ENCODE data around the gene ANKRD9. TPM values are rescaled to one million over a fixed set of nuclear protein-coding genes. Genes with fewer than 3 reads are reported as not detected.
A peak's percentile ranks its signal among the peaks of the same experiment; 100 is the strongest.

ANKRD9 gene
- total and polyA plus RNA-seq, 2 donors (not counting 3 experiments of a cell fraction or from before 2014, with no cell fraction given): 21.0 to 24.6 TPM

DNA sequence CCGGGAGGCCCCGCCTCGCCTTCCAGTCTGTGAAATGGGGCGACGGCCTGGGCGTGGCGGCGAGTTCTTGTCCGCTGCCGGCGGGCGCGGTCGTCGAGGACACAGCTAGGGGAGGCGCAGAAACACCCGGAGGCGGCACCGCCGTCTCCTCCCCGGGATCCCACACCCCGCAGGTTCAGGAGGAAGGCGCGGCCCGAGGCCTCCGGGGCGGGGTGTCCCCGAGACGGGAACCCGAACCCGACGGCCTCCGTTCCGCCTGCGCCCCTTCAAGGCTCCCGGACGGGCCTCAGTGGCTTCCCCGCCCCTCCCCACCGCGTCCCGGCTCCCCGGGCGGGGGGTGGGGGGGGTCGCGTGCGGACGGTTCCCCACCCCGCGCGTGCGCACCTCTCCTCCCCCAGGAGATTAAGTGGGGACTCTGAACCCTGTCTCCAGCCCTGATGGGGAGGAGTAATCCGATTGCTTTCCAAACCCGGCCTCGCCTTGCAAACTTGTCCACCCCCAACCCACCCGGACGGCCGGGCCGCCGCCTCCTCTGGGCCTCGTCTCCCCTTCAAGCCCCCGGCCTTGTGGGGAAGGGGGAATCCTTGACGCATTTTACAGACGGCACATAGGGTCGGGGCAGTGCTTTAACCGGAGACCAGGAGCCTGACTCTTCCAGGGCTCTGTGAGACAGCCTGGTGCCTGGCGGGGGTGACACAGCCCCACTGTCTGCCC, 35.3 kb upstream of the ANKRD9 start:
- Histone ChIP-seq H3K27me3 (ENCODE audit: control insufficient read depth in 2 of 2, insufficient read depth in 2 of 2, low read length in 2 of 2) (peaks cover 21% of the 10 kb centered on the region in 2 experiments), H3K4me3 (replicated peaks in 1 of 3; ENCODE audit: insufficient read depth in 1 of 3, low read depth in 1 of 3, low read length in 3 of 3) (no peak overlapping the region), H3K36me3 (ENCODE audit: control insufficient read depth in 2 of 2, extremely low read depth in 1 of 2, insufficient read depth in 2 of 2, low read length in 2 of 2) (no peaks in the 10 kb centered on the region), H3K9ac (replicated peaks; ENCODE audit: extremely low read depth, insufficient read depth, low read length) (no peak overlapping the region), H3K79me2 (ENCODE audit: control insufficient read depth, insufficient read depth, low read length) (no peaks in the 10 kb centered on the region), H3K4me2 (ENCODE audit: insufficient read depth, low read length) (no peak overlapping the region), H3K9me3 (replicated peaks; ENCODE audit: control insufficient read depth, insufficient read depth, low read length) (no peaks in the 10 kb centered on the region), H2AFZ (ENCODE audit: low read depth, low read length) (no peak overlapping the region), H3K9me1 (replicated peaks; ENCODE audit: control insufficient read depth, extremely low read depth, insufficient read depth, low read length) (no peaks in the 10 kb centered on the region), H4K20me1 (replicated peaks; ENCODE audit: control insufficient read depth, extremely low read depth, insufficient read depth, low read length) (no peaks in the 10 kb centered on the region), H3K4me1 (ENCODE audit: control insufficient read depth, extremely low read depth, insufficient read depth, low read length) (no peaks in the 10 kb centered on the region), H3K27ac (ENCODE audit: insufficient read depth, low read depth, low read length) (no peak overlapping the region)
- TF ChIP-seq MAX (IDR thresholded peaks at IDR 0.05; ENCODE audit: insufficient read depth, insufficient read length) (no peak), EZH2 (IDR thresholded peaks at IDR 0.05; ENCODE audit: borderline replicate concordance, low read depth, low read length, severe bottlenecking) (peak; percentile 93)
- FAIRE-seq (no peak), DNase-seq (ENCODE audit: low read depth, low spot score) (no peak)
- POLR2A ChIA-PET: no interaction called here
- intact Hi-C loops (cut with micrococcal nuclease) (loop anchor here (5.0 kb wide), 1 partner anchor 47 kb away; the partner anchor contains the start of gene RCOR1), dilution Hi-C loops (cut with MboI; ENCODE audit: extremely low pct_ligation_motif_present, low sequenced_read_pairs) (no loop called here)
- no TSS peak for BruUV-seq (replicated peaks)
- CTCF ChIA-PET: no interaction called here

- BruUV-seq (replicated peaks): no TSS peak
- Histone ChIP-seq H3K27ac (ENCODE audit: insufficient read depth, low read depth, low read length) (no peak overlapping the region), H3K4me2 (ENCODE audit: insufficient read depth, low read length) (no peak overlapping the region), H3K79me2 (ENCODE audit: control insufficient read depth, insufficient read depth, low read length) (no peaks in the 10 kb centered on the region), H3K9ac (replicated peaks; ENCODE audit: extremely low read depth, insufficient read depth, low read length) (no peak overlapping the region), H3K4me3 (replicated peaks in 1 of 3; ENCODE audit: insufficient read depth in 1 of 3, low read depth in 1 of 3, low read length in 3 of 3) (no peak overlapping the region), H3K4me1 (ENCODE audit: control insufficient read depth, extremely low read depth, insufficient read depth, low read length) (no peaks in the 10 kb centered on the region), H4K20me1 (replicated peaks; ENCODE audit: control insufficient read depth, extremely low read depth, insufficient read depth, low read length) (no peaks in the 10 kb centered on the region), H3K9me3 (replicated peaks; ENCODE audit: control insufficient read depth, insufficient read depth, low read length) (no peaks in the 10 kb centered on the region), H3K9me1 (replicated peaks; ENCODE audit: control insufficient read depth, extremely low read depth, insufficient read depth, low read length) (no peaks in the 10 kb centered on the region), H2AFZ (ENCODE audit: low read depth, low read length) (no peak overlapping the region), H3K27me3 (ENCODE audit: control insufficient read depth in 2 of 2, insufficient read depth in 2 of 2, low read length in 2 of 2) (peaks cover 21% of the 10 kb centered on the region in 2 experiments), H3K36me3 (ENCODE audit: control insufficient read depth in 2 of 2, extremely low read depth in 1 of 2, insufficient read depth in 2 of 2, low read length in 2 of 2) (no peaks in the 10 kb centered on the region)
- dilution Hi-C loops (cut with MboI; ENCODE audit: extremely low pct_ligation_motif_present, low sequenced_read_pairs): no loop called here
- DNase-seq (ENCODE audit: low read depth, low spot score) (no peak), FAIRE-seq (no peak)
- CTCF ChIA-PET: interaction anchor here (0.6 kb wide), 1 partner anchor 20 kb away, joined by 3 read pairs; no protein-coding TSS in a partner anchor
- no peak for TF ChIP-seq MYC (IDR thresholded peaks at IDR 0.05; ENCODE audit: low read depth, low read length)
- TF ChIP-seq FOS (IDR thresholded peaks at IDR 0.05; ENCODE audit: borderline replicate concordance, insufficient read depth, low read length): no peak
- TF ChIP-seq JUN (IDR thresholded peaks at IDR 0.05; ENCODE audit: borderline replicate concordance, insufficient read depth, insufficient read length, low read depth): no peak
- no peak for TF ChIP-seq POLR2A (IDR thresholded peaks at IDR 0.05; ENCODE audit: low read depth, low read length)
- no peak for TF ChIP-seq EZH2 (IDR thresholded peaks at IDR 0.05; ENCODE audit: borderline replicate concordance, low read depth, low read length, severe bottlenecking)
- TF ChIP-seq CTCF (IDR thresholded peaks at IDR 0.05; ENCODE audit: extremely low read depth in 1 of 2, insufficient read depth in 1 of 2, low read depth in 1 of 2, low read length in 2 of 2): no peak
- no peak for TF ChIP-seq GATA2 (IDR thresholded peaks at IDR 0.05; ENCODE audit: insufficient read depth, insufficient read length, low read depth, low read length)
- no peak for TF ChIP-seq POLR2AphosphoS5 (IDR thresholded peaks at IDR 0.05; ENCODE audit: insufficient read depth, low read depth, low read length)
- no peak for TF ChIP-seq MAX (IDR thresholded peaks at IDR 0.05; ENCODE audit: insufficient read depth, insufficient read length)
- POLR2A ChIA-PET: no interaction called here
- intact Hi-C loops (cut with micrococcal nuclease): loop anchor here (5.0 kb wide), 1 partner anchor 48 kb away; the partner anchor contains the start of gene RCOR1
These were observed 34.6 kb upstream of the ANKRD9 start for GRCh38 chr14:102544046-102544746.
